Upper lobe of right lung (tissue), 1 donor: ENCODE measurements around the gene STPG1. TPM values are rescaled to one million over a fixed set of nuclear protein-coding genes. Genes with fewer than 3 reads are reported as not detected.

Source experiments
- ATAC-seq: fragments of 200-7000 bp; cut with Tn5 transposase; one replicate; pipeline ENCODE4 v1.9.1; 2020; ENCODE audit warnings: mild to moderate bottlenecking, moderate library complexity
- DNase-seq: peaks from one replicate; pipeline ENCODE4 v3.0.0-alpha.2; 2020
- H3K27ac ChIP-seq: fragments of 200-600 bp; one replicate; pipeline ENCODE4 v1.8.0; 2022
- H3K27me3 ChIP-seq: fragments of 200-600 bp; one replicate; pipeline ENCODE4 v1.8.0; 2022; ENCODE audit warnings: mild to moderate bottlenecking
- H3K36me3 ChIP-seq: fragments of 200-600 bp; one replicate; pipeline ENCODE4 v1.8.0; 2022
- H3K4me1 ChIP-seq: fragments of 200-600 bp; one replicate; pipeline ENCODE4 v1.8.0; 2022
- H3K4me3 ChIP-seq: fragments of 200-600 bp; one replicate; pipeline ENCODE4 v1.8.0; 2022; ENCODE audit warnings: mild to moderate bottlenecking
- H3K9me3 ChIP-seq: fragments of 200-600 bp; one replicate; pipeline ENCODE4 v1.8.0; 2022
- intact Hi-C: fragments of 100-400 bp; cut with DNase I; formaldehyde crosslinking; loops from one replicate; pipeline ENCODE4 v1.11.0; 2022
- total RNA-seq: library from RNA; stranded (reverse); fragmentation: NEBNext Ultra II Directional; extraction: Animal tissue kit (Norgen Biotek cat#: 25700); gene quantifications from one replicate; pipeline ENCODE4 v1.2.1, GENCODE V29; 2021
- TF ChIP-seq, protein P1 (sequence below): fragments of 200-600 bp; IDR thresholded peaks from one replicate; pipeline ENCODE4 v1.8.0; 2022; ENCODE audit warnings: antibody characterized with exemption
- donor health status: DM: no; HTN: yes; CAD: no; lungs with severe emphysema.

STPG1 gene
- total RNA-seq, 1 donor from 2014 or later: 8.6 TPM

DNA sequence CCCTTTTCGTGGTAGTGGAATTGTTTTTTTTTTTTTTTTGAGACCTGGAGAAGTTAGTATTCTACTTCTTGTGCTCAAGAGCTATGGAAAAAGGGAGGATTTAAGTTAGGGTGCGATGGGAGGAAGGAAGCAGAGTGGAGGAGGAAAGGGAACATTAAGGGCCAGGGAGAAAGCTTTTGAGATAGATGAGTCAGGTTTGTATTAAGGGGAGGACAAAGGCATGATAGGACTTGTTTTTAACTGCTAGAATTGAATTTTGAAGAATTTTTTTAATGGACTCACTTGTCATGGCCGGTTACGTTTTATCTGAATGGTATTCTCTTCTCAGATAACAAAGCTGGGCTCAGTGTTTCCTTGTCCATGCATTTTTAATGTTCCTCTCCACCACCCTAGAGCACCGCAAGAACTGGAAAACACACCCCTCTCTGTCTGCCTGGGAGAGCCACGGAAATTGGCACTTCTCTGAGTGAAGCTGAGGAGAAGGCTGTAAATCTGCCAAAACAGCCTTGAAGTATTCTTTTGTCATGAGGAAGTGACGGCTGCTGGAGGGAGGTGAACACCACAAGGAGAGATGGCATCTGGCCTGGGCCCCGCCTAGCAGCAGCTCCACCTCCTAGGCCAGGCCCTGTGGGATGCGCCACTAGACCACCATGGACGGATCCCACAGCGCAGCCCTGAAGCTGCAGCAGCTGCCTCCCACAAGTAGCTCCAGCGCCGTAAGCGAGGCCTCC lies 5.5 kb upstream of the STPG1 start:
- TF ChIP-seq, protein P1, sequence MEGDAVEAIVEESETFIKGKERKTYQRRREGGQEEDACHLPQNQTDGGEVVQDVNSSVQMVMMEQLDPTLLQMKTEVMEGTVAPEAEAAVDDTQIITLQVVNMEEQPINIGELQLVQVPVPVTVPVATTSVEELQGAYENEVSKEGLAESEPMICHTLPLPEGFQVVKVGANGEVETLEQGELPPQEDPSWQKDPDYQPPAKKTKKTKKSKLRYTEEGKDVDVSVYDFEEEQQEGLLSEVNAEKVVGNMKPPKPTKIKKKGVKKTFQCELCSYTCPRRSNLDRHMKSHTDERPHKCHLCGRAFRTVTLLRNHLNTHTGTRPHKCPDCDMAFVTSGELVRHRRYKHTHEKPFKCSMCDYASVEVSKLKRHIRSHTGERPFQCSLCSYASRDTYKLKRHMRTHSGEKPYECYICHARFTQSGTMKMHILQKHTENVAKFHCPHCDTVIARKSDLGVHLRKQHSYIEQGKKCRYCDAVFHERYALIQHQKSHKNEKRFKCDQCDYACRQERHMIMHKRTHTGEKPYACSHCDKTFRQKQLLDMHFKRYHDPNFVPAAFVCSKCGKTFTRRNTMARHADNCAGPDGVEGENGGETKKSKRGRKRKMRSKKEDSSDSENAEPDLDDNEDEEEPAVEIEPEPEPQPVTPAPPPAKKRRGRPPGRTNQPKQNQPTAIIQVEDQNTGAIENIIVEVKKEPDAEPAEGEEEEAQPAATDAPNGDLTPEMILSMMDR: no peak
- H3K27me3 ChIP-seq: no peaks in the 10 kb centered on the region
- no peak overlapping the region for H3K4me3 ChIP-seq
- intact Hi-C loops: no loop called here
- peaks cover 19% of the 10 kb centered on the region for H3K4me1 ChIP-seq
- peak overlapping the region; percentile 26 for H3K27ac ChIP-seq
- H3K9me3 ChIP-seq: no peaks in the 10 kb centered on the region
- ATAC-seq (peak; percentile 58), DNase-seq (peak; percentile 85)
- peaks cover 19% of the 10 kb centered on the region for H3K36me3 ChIP-seq

DNA sequence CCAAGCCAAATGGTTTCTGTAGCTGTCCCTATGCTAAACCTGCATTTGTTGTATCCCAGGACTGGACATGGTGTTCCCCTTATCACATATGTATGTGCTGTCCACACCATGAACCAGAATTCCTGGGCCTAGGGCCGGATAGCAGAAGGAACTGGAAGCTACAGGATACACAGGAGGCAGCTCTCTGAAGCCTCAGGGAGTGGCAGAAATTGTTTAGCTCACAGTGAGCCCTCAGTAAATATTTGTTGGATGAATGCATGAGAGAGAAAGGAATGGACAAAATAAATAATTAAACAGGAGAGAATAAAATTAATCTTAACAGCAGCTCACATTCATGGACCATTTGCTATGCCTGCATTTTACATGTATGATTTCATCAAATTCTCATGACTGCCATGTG lies 4.1 kb upstream of the STPG1 start:
- TF ChIP-seq, protein P1: no peak
- H3K4me1 ChIP-seq: peaks cover 27% of the 10 kb centered on the region
- peaks cover 16% of the 10 kb centered on the region for H3K36me3 ChIP-seq
- intact Hi-C loops: no loop called here
- H3K27me3 ChIP-seq: no peaks in the 10 kb centered on the region
- H3K9me3 ChIP-seq: no peaks in the 10 kb centered on the region
- no peak overlapping the region for H3K27ac ChIP-seq
- no peak overlapping the region for H3K4me3 ChIP-seq
- DNase-seq (no peak), ATAC-seq (no peak)

DNA sequence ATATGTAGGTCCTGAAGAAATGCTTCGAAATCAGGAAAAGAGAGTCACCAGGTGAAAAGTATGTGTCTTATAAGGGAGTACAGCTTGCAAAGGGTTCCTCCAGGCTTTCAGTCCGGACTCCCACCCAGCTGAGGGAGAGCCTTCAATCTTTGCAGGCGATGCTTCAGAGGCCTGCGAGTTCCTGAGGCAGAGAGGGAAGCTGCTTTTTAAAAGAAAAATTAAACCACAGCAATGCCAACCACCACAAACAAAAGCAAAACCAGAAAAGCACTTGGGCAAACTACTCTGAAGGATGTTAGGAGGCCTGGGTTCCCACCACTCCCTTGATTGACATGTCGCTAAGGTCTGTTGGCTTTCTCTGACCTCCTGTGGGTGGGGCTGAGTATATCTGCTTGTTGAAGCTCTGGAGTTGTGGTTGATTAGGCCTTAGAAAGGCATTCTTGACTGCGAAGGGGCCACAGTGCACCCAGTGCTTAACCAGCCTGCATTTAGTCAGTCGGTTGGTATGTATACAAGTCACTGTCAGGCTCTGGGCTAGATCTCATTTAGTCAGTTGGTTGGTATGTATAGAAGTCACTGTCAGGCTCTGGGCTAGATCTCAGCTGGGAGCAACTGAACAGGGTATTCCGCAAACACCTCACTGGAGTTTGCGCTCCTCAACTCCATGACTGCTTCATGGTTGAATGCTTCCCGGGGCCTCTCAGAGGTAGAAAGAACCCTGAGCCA lies 3.2 kb upstream of the STPG1 start:
- intact Hi-C loops: no loop called here
- Histone ChIP-seq H3K4me1 (peaks cover 29% of the 10 kb centered on the region), H3K9me3 (no peaks in the 10 kb centered on the region), H3K27me3 (no peaks in the 10 kb centered on the region), H3K27ac (peak overlapping the region; percentile 55), H3K36me3 (peaks cover 9% of the 10 kb centered on the region), H3K4me3 (peak overlapping the region; percentile 74)
- ATAC-seq (peak; percentile 2), DNase-seq (no peak)
- TF ChIP-seq, protein P1: no peak

DNA sequence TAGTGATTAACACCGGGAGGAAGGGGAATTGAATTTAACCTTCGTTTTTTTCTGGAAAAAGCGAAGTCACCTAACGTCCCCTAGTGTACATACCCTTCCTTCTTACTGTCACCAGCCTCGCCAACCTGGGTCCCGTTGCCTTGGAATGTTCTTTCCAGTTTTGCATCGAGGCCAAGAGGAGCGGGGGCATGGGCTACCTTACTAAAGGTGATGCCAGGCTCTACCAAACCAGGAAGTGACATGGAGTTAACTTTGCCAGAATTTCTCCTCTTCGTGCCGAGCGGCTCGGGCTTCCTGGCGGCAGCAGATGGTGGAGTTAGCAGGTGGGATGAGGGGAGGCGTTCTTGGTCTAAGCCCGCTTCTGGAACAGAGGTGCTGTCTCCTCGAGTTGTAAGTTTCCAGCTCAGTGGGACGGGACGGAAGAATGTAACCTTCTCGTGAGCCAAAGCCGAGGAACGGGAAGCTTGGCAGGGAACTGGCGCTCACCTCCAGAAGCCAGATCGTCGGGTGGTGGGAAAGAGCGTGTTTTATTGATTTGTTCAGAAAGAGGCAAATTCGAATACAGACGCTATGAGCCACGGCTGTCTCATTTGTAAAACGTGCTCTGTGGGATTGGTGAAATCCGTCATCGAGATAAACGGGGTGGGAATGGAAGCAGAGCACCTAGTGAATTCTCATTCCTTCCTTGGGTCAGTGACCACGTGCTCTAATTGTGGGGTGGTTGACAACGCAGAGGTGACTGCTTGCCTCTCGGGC lies 2.5 kb upstream of the STPG1 start:
- intact Hi-C loops: no loop called here

DNA sequence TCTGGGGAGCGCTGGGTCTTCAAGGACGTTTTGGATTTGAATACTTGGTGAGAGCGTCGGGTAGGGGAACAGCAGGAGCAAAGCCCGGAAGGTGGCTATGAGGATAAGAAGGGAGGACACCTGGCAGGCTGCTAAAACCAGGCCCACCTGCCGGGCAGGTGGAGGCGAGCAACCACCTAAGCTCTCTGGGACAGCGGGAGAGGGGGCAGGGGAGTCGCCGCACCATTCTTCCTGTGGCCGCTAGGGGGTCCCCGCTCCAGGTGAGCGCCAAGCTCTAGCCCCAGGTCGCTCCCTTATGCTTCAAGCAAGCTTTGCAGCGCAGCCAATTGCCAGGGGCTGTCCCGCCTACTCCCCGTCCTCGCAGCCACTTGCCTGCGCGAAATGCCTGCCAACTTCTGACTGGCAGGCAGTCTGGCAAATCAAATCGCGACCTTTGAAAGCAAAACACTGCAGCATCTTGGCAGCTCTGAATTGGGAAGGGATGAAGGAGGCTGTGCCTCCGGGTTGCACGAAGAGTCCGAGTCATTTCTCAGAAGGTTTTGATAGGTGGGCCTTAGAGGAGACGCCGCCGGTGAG lies 1.8 kb upstream of the STPG1 start, which contains the start of gene NIPAL3:
TSS of gene NIPAL3 (plus strand) at position 469 of the 576 bp plus-strand sequence. CDS start 3,746 bp downstream, outside the sequence.
- H3K27me3 ChIP-seq: no peaks in the 10 kb centered on the region
- intact Hi-C loops: no loop called here
- H3K9me3 ChIP-seq: no peaks in the 10 kb centered on the region
- TF ChIP-seq, protein P1: peak; percentile 83
- peak within 1 kb of the TSS; percentile 74 for H3K4me3 ChIP-seq
- ATAC-seq (peak; percentile 93), DNase-seq (peak; percentile 98)
- H3K36me3 ChIP-seq: no peaks in the 10 kb centered on the region
- H3K4me1 ChIP-seq: peaks cover 29% of the 10 kb centered on the region
- H3K27ac ChIP-seq: peak within 1 kb of the TSS; percentile 55

More for the DNA sequence above, 2.5 kb upstream of the STPG1 start:
- ATAC-seq: no peak
- no peaks in the 10 kb centered on the region for H3K27me3 ChIP-seq
- TF ChIP-seq, protein P1: no peak
- no peaks in the 10 kb centered on the region for H3K9me3 ChIP-seq
- DNase-seq: no peak
- H3K27ac ChIP-seq: peak overlapping the region; percentile 55
- peaks cover 1% of the 10 kb centered on the region for H3K36me3 ChIP-seq
- peak overlapping the region; percentile 74 for H3K4me3 ChIP-seq
- peaks cover 29% of the 10 kb centered on the region for H3K4me1 ChIP-seq
